ENCODE data around the gene DHRS9.
"Not testable (repeated sequence)": the region's sequence is repeated elsewhere in the genome, so short reads cannot be mapped to it uniquely, and the experiment has no call there.

DHRS9 gene

GRCh38 chr2:169112841-169113240, 43.5 kb downstream of the DHRS9 start:
- H3K4me1 ChIP-seq (ENCODE audit: control insufficient read depth, insufficient read depth, low read length), result no peaks in the 10 kb centered on the region
- H3K9ac ChIP-seq (ENCODE audit: low read length in 2 of 2), result no peak overlapping the region
- H3K9me3 ChIP-seq (ENCODE audit: control insufficient read depth in 2 of 2, low read length in 2 of 2), result no peaks in the 10 kb centered on the region
- H3K36me3 ChIP-seq (ENCODE audit: control insufficient read depth in 2 of 2, insufficient read depth in 2 of 2, low read length in 2 of 2), result no peaks in the 10 kb centered on the region
- H3K4me3 ChIP-seq (ENCODE audit: low read length in 2 of 2), result no peak overlapping the region
- H3K27me3 ChIP-seq (ENCODE audit: control insufficient read depth in 1 of 2, insufficient read depth in 2 of 2, low read length in 2 of 2), result no peaks in the 10 kb centered on the region
- no peak overlapping the region for H3K27ac ChIP-seq (ENCODE audit: low read length)

- Histone ChIP-seq H3K4me1 (ENCODE audit: control insufficient read depth, insufficient read depth, low read length) (no peaks in the 10 kb centered on the region), H3K4me3 (ENCODE audit: low read length in 2 of 2) (no peak overlapping the region), H3K27me3 (ENCODE audit: control insufficient read depth in 1 of 2, insufficient read depth in 2 of 2, low read length in 2 of 2) (peaks cover 0 to 4% of the 10 kb centered on the region in 2 donors), H3K9ac (ENCODE audit: low read length in 2 of 2) (no peak overlapping the region), H3K27ac (ENCODE audit: low read length) (no peak overlapping the region), H3K36me3 (ENCODE audit: control insufficient read depth in 2 of 2, insufficient read depth in 2 of 2, low read length in 2 of 2) (no peaks in the 10 kb centered on the region), H3K9me3 (ENCODE audit: control insufficient read depth in 2 of 2, low read length in 2 of 2) (no peaks in the 10 kb centered on the region)
Observed at GRCh38 chr2:169114056-169114455, 44.7 kb downstream of the DHRS9 start.

- Histone ChIP-seq H3K36me3 (ENCODE audit: control insufficient read depth in 2 of 2, insufficient read depth in 2 of 2, low read length in 2 of 2) (no peaks in the 10 kb centered on the region), H3K4me3 (ENCODE audit: low read length in 2 of 2) (no peak overlapping the region), H3K4me1 (ENCODE audit: control insufficient read depth, insufficient read depth, low read length) (no peaks in the 10 kb centered on the region), H3K9ac (ENCODE audit: low read length in 2 of 2) (no peak overlapping the region), H3K27ac (ENCODE audit: low read length) (no peak overlapping the region), H3K9me3 (ENCODE audit: control insufficient read depth in 2 of 2, low read length in 2 of 2) (no peaks in the 10 kb centered on the region), H3K27me3 (ENCODE audit: control insufficient read depth in 1 of 2, insufficient read depth in 2 of 2, low read length in 2 of 2) (peaks cover 0 to 4% of the 10 kb centered on the region in 2 donors)
Observed at GRCh38 chr2:169116327-169116726, 47.0 kb downstream of the DHRS9 start.

GRCh38 chr2:169116993-169117392, 47.6 kb downstream of the DHRS9 start:
- Histone ChIP-seq H3K36me3 (ENCODE audit: control insufficient read depth in 2 of 2, insufficient read depth in 2 of 2, low read length in 2 of 2) (no peaks in the 10 kb centered on the region), H3K4me1 (ENCODE audit: control insufficient read depth, insufficient read depth, low read length) (no peaks in the 10 kb centered on the region), H3K4me3 (ENCODE audit: low read length in 2 of 2) (no peak overlapping the region), H3K9ac (ENCODE audit: low read length in 2 of 2) (no peak overlapping the region), H3K9me3 (ENCODE audit: control insufficient read depth in 2 of 2, low read length in 2 of 2) (no peaks in the 10 kb centered on the region), H3K27me3 (ENCODE audit: control insufficient read depth in 1 of 2, insufficient read depth in 2 of 2, low read length in 2 of 2) (peaks cover 0 to 4% of the 10 kb centered on the region in 2 donors), H3K27ac (ENCODE audit: low read length) (no peak overlapping the region)

- H3K4me3 ChIP-seq (ENCODE audit: low read length in 2 of 2), result no peak overlapping the region
- no peak overlapping the region for H3K27ac ChIP-seq (ENCODE audit: low read length)
- H3K9me3 ChIP-seq (ENCODE audit: control insufficient read depth in 2 of 2, low read length in 2 of 2), result no peaks in the 10 kb centered on the region
- H3K36me3 ChIP-seq (ENCODE audit: control insufficient read depth in 2 of 2, insufficient read depth in 2 of 2, low read length in 2 of 2), result no peaks in the 10 kb centered on the region
- peaks cover 0 to 4% of the 10 kb centered on the region in 2 donors for H3K27me3 ChIP-seq (ENCODE audit: control insufficient read depth in 1 of 2, insufficient read depth in 2 of 2, low read length in 2 of 2)
- H3K9ac ChIP-seq (ENCODE audit: low read length in 2 of 2), result no peak overlapping the region
- no peaks in the 10 kb centered on the region for H3K4me1 ChIP-seq (ENCODE audit: control insufficient read depth, insufficient read depth, low read length)
Observed at GRCh38 chr2:169118060-169118459, 48.7 kb downstream of the DHRS9 start.

- Histone ChIP-seq H3K27ac (ENCODE audit: low read length) (no peak overlapping the region), H3K4me1 (ENCODE audit: control insufficient read depth, insufficient read depth, low read length) (no peaks in the 10 kb centered on the region), H3K4me3 (ENCODE audit: low read length in 2 of 2) (no peak overlapping the region), H3K27me3 (ENCODE audit: control insufficient read depth in 1 of 2, insufficient read depth in 2 of 2, low read length in 2 of 2) (peaks cover 0 to 4% of the 10 kb centered on the region in 2 donors), H3K9me3 (ENCODE audit: control insufficient read depth in 2 of 2, low read length in 2 of 2) (no peaks in the 10 kb centered on the region), H3K9ac (ENCODE audit: low read length in 2 of 2) (no peak overlapping the region), H3K36me3 (ENCODE audit: control insufficient read depth in 2 of 2, insufficient read depth in 2 of 2, low read length in 2 of 2) (no peaks in the 10 kb centered on the region)
Observed at GRCh38 chr2:169119123-169119760, 49.9 kb downstream of the DHRS9 start.

GRCh38 chr2:169119851-169120250, 50.5 kb downstream of the DHRS9 start:
- peaks cover 0 to 4% of the 10 kb centered on the region in 2 donors for H3K27me3 ChIP-seq (ENCODE audit: control insufficient read depth in 1 of 2, insufficient read depth in 2 of 2, low read length in 2 of 2)
- no peak overlapping the region for H3K4me3 ChIP-seq (ENCODE audit: low read length in 2 of 2)
- no peaks in the 10 kb centered on the region for H3K36me3 ChIP-seq (ENCODE audit: control insufficient read depth in 2 of 2, insufficient read depth in 2 of 2, low read length in 2 of 2)
- no peak overlapping the region for H3K27ac ChIP-seq (ENCODE audit: low read length)
- no peaks in the 10 kb centered on the region for H3K9me3 ChIP-seq (ENCODE audit: control insufficient read depth in 2 of 2, low read length in 2 of 2)
- H3K9ac ChIP-seq (ENCODE audit: low read length in 2 of 2), result no peak overlapping the region
- H3K4me1 ChIP-seq (ENCODE audit: control insufficient read depth, insufficient read depth, low read length), result no peaks in the 10 kb centered on the region

- Histone ChIP-seq H3K27me3 (ENCODE audit: control insufficient read depth in 1 of 2, insufficient read depth in 2 of 2, low read length in 2 of 2) (no peaks in the 10 kb centered on the region), H3K4me1 (ENCODE audit: control insufficient read depth, insufficient read depth, low read length) (no peaks in the 10 kb centered on the region), H3K4me3 (ENCODE audit: low read length in 2 of 2) (no peak overlapping the region), H3K9ac (ENCODE audit: low read length in 2 of 2) (no peak overlapping the region), H3K36me3 (ENCODE audit: control insufficient read depth in 2 of 2, insufficient read depth in 2 of 2, low read length in 2 of 2) (no peaks in the 10 kb centered on the region), H3K9me3 (ENCODE audit: control insufficient read depth in 2 of 2, low read length in 2 of 2) (no peaks in the 10 kb centered on the region), H3K27ac (ENCODE audit: low read length) (no peak overlapping the region)
Observed at GRCh38 chr2:169129703-169130243, 60.4 kb downstream of the DHRS9 start.

GRCh38 chr2:169131587-169132512, 62.5 kb downstream of the DHRS9 start:
- H3K36me3 ChIP-seq (ENCODE audit: control insufficient read depth in 2 of 2, insufficient read depth in 2 of 2, low read length in 2 of 2), result no peaks in the 10 kb centered on the region
- H3K4me3 ChIP-seq (ENCODE audit: low read length in 2 of 2), result no peak overlapping the region
- H3K9ac ChIP-seq (ENCODE audit: low read length in 2 of 2), result no peak overlapping the region
- H3K27ac ChIP-seq (ENCODE audit: low read length), result no peak overlapping the region
- no peaks in the 10 kb centered on the region for H3K9me3 ChIP-seq (ENCODE audit: control insufficient read depth in 2 of 2, low read length in 2 of 2)
- no peaks in the 10 kb centered on the region for H3K27me3 ChIP-seq (ENCODE audit: control insufficient read depth in 1 of 2, insufficient read depth in 2 of 2, low read length in 2 of 2)
- no peaks in the 10 kb centered on the region for H3K4me1 ChIP-seq (ENCODE audit: control insufficient read depth, insufficient read depth, low read length)

GRCh38 chr2:169134272-169134671, 64.9 kb downstream of the DHRS9 start:
- H3K27me3 ChIP-seq (ENCODE audit: control insufficient read depth in 1 of 2, insufficient read depth in 2 of 2, low read length in 2 of 2); H3K27ac ChIP-seq (ENCODE audit: low read length); H3K36me3 ChIP-seq (ENCODE audit: control insufficient read depth in 2 of 2, insufficient read depth in 2 of 2, low read length in 2 of 2); H3K9ac ChIP-seq (ENCODE audit: low read length in 2 of 2); H3K4me3 ChIP-seq (ENCODE audit: low read length in 2 of 2); H3K9me3 ChIP-seq (ENCODE audit: control insufficient read depth in 2 of 2, low read length in 2 of 2); H3K4me1 ChIP-seq (ENCODE audit: control insufficient read depth, insufficient read depth, low read length): not testable (repeated sequence)

- not testable (repeated sequence) for H3K27ac ChIP-seq (ENCODE audit: low read length); H3K9ac ChIP-seq (ENCODE audit: low read length in 2 of 2); H3K4me3 ChIP-seq (ENCODE audit: low read length in 2 of 2); H3K36me3 ChIP-seq (ENCODE audit: control insufficient read depth in 2 of 2, insufficient read depth in 2 of 2, low read length in 2 of 2); H3K4me1 ChIP-seq (ENCODE audit: control insufficient read depth, insufficient read depth, low read length); H3K27me3 ChIP-seq (ENCODE audit: control insufficient read depth in 1 of 2, insufficient read depth in 2 of 2, low read length in 2 of 2); H3K9me3 ChIP-seq (ENCODE audit: control insufficient read depth in 2 of 2, low read length in 2 of 2)
Observed at GRCh38 chr2:169136428-169136827, 67.1 kb downstream of the DHRS9 start.

Data from stomach smooth muscle (tissue), 2 donors.